ENCODE results near the gene POLE. TPM values are rescaled to one million over a fixed set of nuclear protein-coding genes. Genes with fewer than 3 reads are reported as not detected.

POLE gene
- total and polyA plus RNA-seq, 2 of the 4 experiments (the other 2 are of a cell fraction) = 17.2 to 20.7 TPM

GRCh38 chr12:132695431-132695830 lies 8.3 kb upstream of the POLE start:
- H4K5ac ChIP-seq (ENCODE audit: low read depth, low read length) = no peak overlapping the region
- dilution Hi-C loops (cut with HindIII; ENCODE audit: low sequenced_read_pairs, unreplicated experiment) (no loop called here), in situ Hi-C loops (cut with MboI; ENCODE audit: low sequenced_read_pairs) (no loop called here), intact Hi-C loops (cut with micrococcal nuclease) (no loop called here)
- no peaks in the 10 kb centered on the region for H4K20me1 ChIP-seq (ENCODE audit: insufficient read depth, low read length)
- H3K56ac ChIP-seq (ENCODE audit: extremely low read depth, insufficient read depth, low read length) = no peak overlapping the region
- H3K9me3 ChIP-seq (ENCODE audit: control insufficient read depth, insufficient read depth, low read length) = no peaks in the 10 kb centered on the region
- H4K91ac ChIP-seq (ENCODE audit: insufficient read depth, low read depth, low read length) = no peak overlapping the region
- DNase-seq (no peak), ATAC-seq (ENCODE audit: low read depth) (no peak)
- H3K4ac ChIP-seq (ENCODE audit: low read depth, low read length) = no peak overlapping the region
- H3K23ac ChIP-seq (ENCODE audit: low read depth, low read length) = no peak overlapping the region
- ChIA-PET POLR2A (ENCODE audit: unreplicated experiment) (no interaction called here), CTCF (no interaction called here)
- no peak overlapping the region for H4K8ac ChIP-seq (ENCODE audit: low read depth in 2 of 2, low read length in 2 of 2)
- no peak overlapping the region for H2AFZ ChIP-seq (replicated peaks; ENCODE audit: low read length, poor library complexity)
- BruUV-seq (replicated peaks) = no TSS peak
- H3K9me1 ChIP-seq (ENCODE audit: insufficient read depth, low read length) = peaks cover 5% of the 10 kb centered on the region; the same call in 1 of the 2 replicates
- H3K4me1 ChIP-seq (ENCODE audit: control insufficient read depth, insufficient read depth, low read length) = no peaks in the 10 kb centered on the region
- H3K14ac ChIP-seq (replicated peaks; ENCODE audit: low read depth, low read length) = no peak overlapping the region
- H3K9ac ChIP-seq (ENCODE audit: low read depth, low read length) = no peak overlapping the region
- no peak overlapping the region for H2AK5ac ChIP-seq (ENCODE audit: low read depth, low read length)
- no peaks in the 10 kb centered on the region for H3K27me3 ChIP-seq (ENCODE audit: control insufficient read depth, insufficient read depth, low read length)
- no peak overlapping the region for H3K27ac ChIP-seq (ENCODE audit: insufficient read depth, low read length)
- H3K4me2 ChIP-seq (ENCODE audit: low read depth, low read length) = no peak overlapping the region
- no peak overlapping the region for H2BK120ac ChIP-seq (ENCODE audit: low read depth, low read length)
- no peaks in the 10 kb centered on the region for H3K79me1 ChIP-seq (ENCODE audit: low read depth in 1 of 2, low read length in 2 of 2)
- H2BK5ac ChIP-seq (ENCODE audit: low read depth, low read length, poor library complexity, severe bottlenecking) = no peak overlapping the region
- peaks cover 24% of the 10 kb centered on the region for H3K36me3 ChIP-seq (ENCODE audit: control insufficient read depth, insufficient read depth, low read length)
- no peak overlapping the region for H2BK20ac ChIP-seq (ENCODE audit: low read depth, low read length)
- no peak overlapping the region for H3K4me3 ChIP-seq (ENCODE audit: insufficient read depth, low read depth, low read length)
- 100% methylated on average over 3 of the region's 12 CpGs; no CpG with 5 or more reads in 1 of the 2 experiments for WGBS, 2 experiments (ENCODE audit: extremely low coverage in 2 of 2, insufficient read length in 1 of 2)
- H3K18ac ChIP-seq (ENCODE audit: low read depth, low read length) = no peak overlapping the region
- H2BK15ac ChIP-seq (ENCODE audit: low read depth, low read length) = no peak overlapping the region
- no peak overlapping the region for H2AK9ac ChIP-seq (replicated peaks; ENCODE audit: low read depth, low read length, poor library complexity)
- TF ChIP-seq RAD21 (IDR thresholded peaks at IDR 0.05; ENCODE audit: low read length) (no peak), RCOR1 (IDR thresholded peaks at IDR 0.05; ENCODE audit: insufficient replicate concordance, low read length) (no peak), SMC3 (IDR thresholded peaks at IDR 0.05; ENCODE audit: low read depth, low read length) (no peak), NFE2L2 (IDR thresholded peaks at IDR 0.05; ENCODE audit: low read depth, low read length) (no peak), CTCF (conservative IDR thresholded peaks at IDR 0.05; ENCODE audit: low read depth, low read length) (no peak), MXI1 (IDR thresholded peaks at IDR 0.05; ENCODE audit: borderline replicate concordance, low read depth, low read length) (no peak), CHD1 (IDR thresholded peaks at IDR 0.05; ENCODE audit: low read depth, low read length) (no peak), CEBPB (IDR thresholded peaks at IDR 0.05; ENCODE audit: low read depth, low read length) (no peak), USF2 (IDR thresholded peaks at IDR 0.05; ENCODE audit: low read depth, low read length) (no peak), FOS (IDR thresholded peaks at IDR 0.05; ENCODE audit: low read depth, low read length) (no peak), POLR2A (IDR thresholded peaks at IDR 0.05; ENCODE audit: low read depth, low read length) (no peak)

Measured in IMR-90 (cell line).